ENCODE data around the gene IRF9. TPM values are rescaled to one million over a fixed set of nuclear protein-coding genes. Genes with fewer than 3 reads are reported as not detected.

The IRF9 gene
- total RNA-seq, 1 donor from 2014 or later: 229 TPM

DNA sequence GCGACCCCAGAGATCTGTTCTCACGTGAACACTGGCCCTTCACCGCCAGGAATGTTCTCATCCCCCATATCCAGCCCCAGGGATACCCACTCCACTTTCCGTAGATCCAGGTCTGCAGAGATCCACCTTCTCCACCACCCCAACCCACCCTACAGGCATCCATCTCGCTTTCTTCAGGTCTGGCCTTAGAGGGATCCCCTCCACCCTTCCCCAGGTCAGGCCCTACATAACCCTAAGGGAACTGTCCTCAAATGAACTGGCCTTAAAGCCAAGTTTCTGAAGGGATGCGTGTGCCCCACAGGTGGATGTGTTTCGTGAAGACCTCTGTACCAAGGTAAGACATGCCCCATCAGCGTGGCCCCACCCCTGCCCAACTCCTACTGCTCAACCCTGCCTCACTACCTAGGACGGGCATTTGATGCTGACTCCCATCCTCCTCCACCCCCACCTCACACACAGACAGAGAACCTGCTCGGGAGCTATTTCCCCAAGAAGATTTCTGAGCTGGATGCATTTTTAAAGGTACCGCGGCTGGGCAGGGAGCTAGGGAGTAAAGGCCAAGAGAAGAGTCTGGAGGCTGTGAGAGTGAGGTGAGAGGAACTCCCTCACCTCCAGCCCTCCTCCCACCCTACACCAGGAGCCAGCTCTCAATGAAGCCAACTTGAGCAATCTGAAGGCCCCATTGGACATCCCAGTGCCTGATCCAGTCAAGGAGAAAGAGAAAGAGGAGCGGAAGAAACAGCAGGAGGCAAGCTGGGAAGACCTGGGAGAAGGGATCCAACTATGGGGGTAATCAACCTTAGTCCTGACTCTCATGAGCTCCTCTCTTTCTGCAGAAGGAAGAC, 24.2 kb upstream of the IRF9 start:
- intact Hi-C loops (cut with micrococcal nuclease): loop anchor here (1.0 kb wide), 6 partner anchors 9 to 294 kb away; partner anchors contain the start of genes DCAF11, IRF9, NRL and PCK2
- H3K36me3 Mint-ChIP-seq (ENCODE audit: low read depth): peaks cover 43% of the 10 kb centered on the region
- no peaks in the 10 kb centered on the region for H3K9me3 Mint-ChIP-seq
- TF ChIP-seq, protein P1, sequence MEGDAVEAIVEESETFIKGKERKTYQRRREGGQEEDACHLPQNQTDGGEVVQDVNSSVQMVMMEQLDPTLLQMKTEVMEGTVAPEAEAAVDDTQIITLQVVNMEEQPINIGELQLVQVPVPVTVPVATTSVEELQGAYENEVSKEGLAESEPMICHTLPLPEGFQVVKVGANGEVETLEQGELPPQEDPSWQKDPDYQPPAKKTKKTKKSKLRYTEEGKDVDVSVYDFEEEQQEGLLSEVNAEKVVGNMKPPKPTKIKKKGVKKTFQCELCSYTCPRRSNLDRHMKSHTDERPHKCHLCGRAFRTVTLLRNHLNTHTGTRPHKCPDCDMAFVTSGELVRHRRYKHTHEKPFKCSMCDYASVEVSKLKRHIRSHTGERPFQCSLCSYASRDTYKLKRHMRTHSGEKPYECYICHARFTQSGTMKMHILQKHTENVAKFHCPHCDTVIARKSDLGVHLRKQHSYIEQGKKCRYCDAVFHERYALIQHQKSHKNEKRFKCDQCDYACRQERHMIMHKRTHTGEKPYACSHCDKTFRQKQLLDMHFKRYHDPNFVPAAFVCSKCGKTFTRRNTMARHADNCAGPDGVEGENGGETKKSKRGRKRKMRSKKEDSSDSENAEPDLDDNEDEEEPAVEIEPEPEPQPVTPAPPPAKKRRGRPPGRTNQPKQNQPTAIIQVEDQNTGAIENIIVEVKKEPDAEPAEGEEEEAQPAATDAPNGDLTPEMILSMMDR (IDR thresholded peaks at IDR 0.05): no peak
- no peak for DNase-seq
- H3K4me3 Mint-ChIP-seq: peak overlapping the region; percentile 91
- peak overlapping the region; percentile 90 for H3K27ac Mint-ChIP-seq
- ATAC-seq (ENCODE audit: low read depth): no peak
- POLR2A ChIA-PET: interaction anchor here (0.6 to 9.4 kb wide), 24 partner anchors 10 to 834 kb away, joined by 3 to 239 read pairs (median 6); partner anchors contain the start of genes CHMP4A, DCAF11, IPO4 and IRF9
- H3K4me1 Mint-ChIP-seq: peaks cover 61% of the 10 kb centered on the region
- CTCF ChIA-PET: interaction anchor here (0.6 to 2.7 kb wide), 7 partner anchors 9 to 28 kb away, joined by 3 to 13 read pairs (median 5); partner anchors contain the start of genes DCAF11, NRL, PSME2 and RNF31
- no peaks in the 10 kb centered on the region for H3K27me3 Mint-ChIP-seq

DNA sequence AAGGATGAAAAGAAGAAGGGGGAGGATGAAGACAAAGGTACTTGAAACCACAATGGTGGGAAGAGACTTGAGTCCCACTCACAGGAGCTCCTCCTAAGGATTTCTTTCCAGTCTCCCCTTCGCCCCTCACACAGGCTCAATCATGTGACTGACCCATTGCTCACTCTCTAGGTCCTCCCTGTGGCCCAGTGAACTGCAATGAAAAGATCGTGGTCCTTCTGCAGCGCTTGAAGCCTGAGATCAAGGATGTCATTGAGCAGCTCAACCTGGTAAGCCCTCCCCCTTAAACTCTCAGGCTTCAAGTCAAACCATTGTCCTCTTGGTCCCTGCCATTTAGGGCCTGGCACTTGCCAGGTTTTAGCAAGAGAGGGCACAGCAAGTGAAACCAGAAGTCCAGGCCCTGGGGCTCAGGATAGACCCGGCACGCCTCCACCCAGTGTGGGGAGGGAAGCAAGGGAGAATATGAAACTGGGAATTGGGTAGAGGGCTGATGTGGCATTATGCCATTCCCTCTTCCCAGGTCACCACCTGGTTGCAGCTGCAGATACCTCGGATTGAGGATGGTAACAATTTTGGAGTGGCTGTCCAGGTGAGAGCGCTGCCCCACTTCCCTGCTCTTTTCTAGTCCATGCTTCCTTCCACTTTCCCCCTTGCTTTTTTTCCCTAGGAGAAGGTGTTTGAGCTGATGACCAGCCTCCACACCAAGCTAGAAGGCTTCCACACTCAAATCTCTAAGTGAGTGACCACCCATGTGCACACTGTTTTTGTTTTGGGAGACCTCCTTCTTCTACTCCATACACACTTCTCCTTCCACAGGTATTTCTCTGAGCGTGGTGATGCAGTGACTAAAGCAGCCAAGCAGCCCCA, 23.3 kb upstream of the IRF9 start:
- H3K27me3 Mint-ChIP-seq: no peaks in the 10 kb centered on the region
- TF ChIP-seq, protein P1 (IDR thresholded peaks at IDR 0.05): no peak
- CTCF ChIA-PET: interaction anchor here (0.6 to 2.7 kb wide), 7 partner anchors 8 to 155 kb away, joined by 3 to 13 read pairs (median 3); partner anchors contain the start of genes IRF9, PSME2 and RNF31
- peaks cover 46% of the 10 kb centered on the region for H3K36me3 Mint-ChIP-seq (ENCODE audit: low read depth)
- DNase-seq: no peak
- POLR2A ChIA-PET: interaction anchor here (0.6 to 9.4 kb wide), 9 partner anchors 9 to 133 kb away, joined by 3 to 239 read pairs (median 11); partner anchors contain the start of genes CHMP4A, DCAF11, IPO4 and IRF9
- peak overlapping the region; percentile 35 for H3K4me3 Mint-ChIP-seq
- peak overlapping the region; percentile 90 for H3K27ac Mint-ChIP-seq
- peaks cover 59% of the 10 kb centered on the region for H3K4me1 Mint-ChIP-seq
- no peak for ATAC-seq (ENCODE audit: low read depth)
- no peaks in the 10 kb centered on the region for H3K9me3 Mint-ChIP-seq
- intact Hi-C loops (cut with micrococcal nuclease): no loop called here

DNA sequence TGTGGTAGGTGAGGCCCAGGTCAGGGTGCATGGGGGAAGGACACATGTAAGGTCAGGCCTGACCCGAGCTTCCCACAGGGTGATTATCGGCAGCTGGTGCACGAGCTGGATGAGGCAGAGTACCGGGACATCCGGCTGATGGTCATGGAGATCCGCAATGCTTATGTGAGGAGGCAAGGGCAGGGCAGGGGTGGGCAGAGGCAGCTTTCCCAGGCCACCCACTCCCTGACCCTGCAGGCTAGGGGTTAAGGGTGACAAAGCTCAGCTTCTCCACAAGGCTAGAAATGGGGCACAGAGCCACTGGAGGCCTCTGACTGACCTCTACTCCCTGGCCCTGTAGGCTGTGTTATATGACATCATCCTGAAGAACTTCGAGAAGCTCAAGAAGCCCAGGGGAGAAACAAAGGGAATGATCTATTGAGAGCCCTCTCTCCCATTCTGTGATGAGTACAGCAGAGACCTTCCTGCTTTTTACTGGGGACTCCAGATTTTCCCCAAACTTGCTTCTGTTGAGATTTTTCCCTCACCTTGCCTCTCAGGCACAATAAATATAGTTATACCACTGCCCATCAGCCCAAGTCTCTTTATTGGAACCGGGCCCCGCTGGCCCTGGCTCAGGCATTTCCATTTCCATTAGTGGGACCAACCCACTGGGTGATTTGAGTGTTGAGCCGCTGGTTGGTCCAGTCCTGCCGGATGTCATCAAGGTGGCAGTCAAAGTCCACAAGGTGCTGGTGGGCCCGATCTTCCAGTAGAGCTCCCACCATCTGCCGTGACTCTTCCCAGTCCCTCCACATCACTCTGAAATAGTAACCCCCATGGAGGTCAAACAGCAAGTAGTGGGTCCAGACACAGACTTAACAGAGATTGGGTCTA, 22.4 kb upstream of the IRF9 start:
- intact Hi-C loops (cut with micrococcal nuclease): no loop called here

More for the DNA sequence above, 22.4 kb upstream of the IRF9 start:
- POLR2A ChIA-PET: interaction anchor here (0.9 to 9.4 kb wide), 5 partner anchors 9 to 45 kb away, joined by 3 to 239 read pairs (median 44); partner anchors contain the start of genes DCAF11, IRF9, NRL and PCK2
- ATAC-seq (ENCODE audit: low read depth) (no peak), DNase-seq (no peak)
- Mint-ChIP-seq H3K4me3 (peak overlapping the region; percentile 28), H3K9me3 (no peaks in the 10 kb centered on the region), H3K27ac (peak overlapping the region; percentile 56), H3K4me1 (peaks cover 65% of the 10 kb centered on the region), H3K27me3 (no peaks in the 10 kb centered on the region), H3K36me3 (ENCODE audit: low read depth) (peaks cover 55% of the 10 kb centered on the region)
- CTCF ChIA-PET: interaction anchor here (0.7 to 3.1 kb wide), 5 partner anchors 23 to 154 kb away, joined by 3 to 13 read pairs (median 3); partner anchors contain the start of gene IRF9
- TF ChIP-seq, protein P1 (IDR thresholded peaks at IDR 0.05): no peak
